Trophoblast cell (in vitro differentiated cells and primary cell): ENCODE measurements around the gene ADGRB3.

Experiments used
- DNase-seq, 2 donors: peaks; one replicate each; pipeline ENCODE4 v3.0.0-alpha.2; 2016
- H2AFZ ChIP-seq: 2 replicates; pipeline ENCODE4 v1.6.1; 2013; ENCODE audit warnings: low read length, moderate library complexity, mild to moderate bottlenecking; ENCODE audit not compliant: insufficient read depth, poor library complexity
- H2AK5ac ChIP-seq: 2 replicates; pipeline ENCODE4 v1.6.1; 2013; ENCODE audit warnings: mild to moderate bottlenecking, low read length
- H2BK120ac ChIP-seq: 2 replicates; pipeline ENCODE4 v1.6.1; 2013; ENCODE audit warnings: low read length, mild to moderate bottlenecking, moderate library complexity; ENCODE audit not compliant: insufficient read depth, poor library complexity
- H2BK12ac ChIP-seq: 2 replicates; pipeline ENCODE4 v1.6.1; 2013; ENCODE audit warnings: mild to moderate bottlenecking, low read length, moderate library complexity
- H2BK5ac ChIP-seq: 2 replicates; pipeline ENCODE4 v1.6.1; 2013; ENCODE audit warnings: low read length, low read depth, moderate library complexity, mild to moderate bottlenecking; ENCODE audit not compliant: poor library complexity
- H3K14ac ChIP-seq: 2 replicates; pipeline ENCODE4 v1.6.1; 2013; ENCODE audit warnings: mild to moderate bottlenecking, low read length
- H3K18ac ChIP-seq: 2 replicates; pipeline ENCODE4 v1.6.1; 2013; ENCODE audit warnings: mild to moderate bottlenecking, low read length
- H3K23ac ChIP-seq: 2 replicates; pipeline ENCODE4 v1.6.1; 2013; ENCODE audit warnings: low read length
- H3K27ac ChIP-seq: 2 replicates; pipeline ENCODE4 v1.5.1; 2013; ENCODE audit warnings: low read depth, mild to moderate bottlenecking, inconsistent platforms, low read length, moderate library complexity
- H3K27me3 ChIP-seq: 2 replicates; pipeline ENCODE4 v1.6.1; 2013; ENCODE audit warnings: inconsistent platforms, mild to moderate bottlenecking, low read length, moderate library complexity; ENCODE audit not compliant: insufficient read depth
- H3K36me3 ChIP-seq, 2 experiments: 1 replicate in 1 of 2; 2 replicates in 1 of 2; pipeline ENCODE4 v1.6.1; 2013; ENCODE audit warnings: low read length in 2 of 2, mild to moderate bottlenecking in 2 of 2, moderate library complexity in 1 of 2; ENCODE audit not compliant: insufficient read depth in 2 of 2, control insufficient read depth in 1 of 2
- H3K4ac ChIP-seq: 2 replicates; pipeline ENCODE4 v1.6.1; 2013; ENCODE audit warnings: low read depth, mild to moderate bottlenecking, low read length, moderate library complexity
- H3K4me1 ChIP-seq, 2 experiments: 1 replicate in 1 of 2; 2 replicates in 1 of 2; pipeline ENCODE4 v1.6.1; 2013; ENCODE audit warnings: low read length in 2 of 2, mild to moderate bottlenecking in 2 of 2, moderate library complexity in 1 of 2; ENCODE audit not compliant: insufficient read depth in 2 of 2, control insufficient read depth in 1 of 2
- H3K4me2 ChIP-seq: 2 replicates; pipeline ENCODE4 v1.6.1; 2013; ENCODE audit warnings: inconsistent platforms, mild to moderate bottlenecking, low read length, moderate library complexity
- H3K4me3 ChIP-seq: 2 replicates; pipeline ENCODE4 v1.5.1; 2013; ENCODE audit warnings: mild to moderate bottlenecking, low read depth, low read length, inconsistent platforms
- H3K79me1 ChIP-seq: one replicate; pipeline ENCODE4 v1.6.1; 2013; ENCODE audit warnings: low read length
- H3K79me2 ChIP-seq: 2 replicates; pipeline ENCODE4 v1.6.1; 2013; ENCODE audit warnings: low read length, mild to moderate bottlenecking; ENCODE audit not compliant: control insufficient read depth, insufficient read depth, poor library complexity
- H3K9ac ChIP-seq: 2 replicates; pipeline ENCODE4 v1.6.1; 2013; ENCODE audit warnings: mild to moderate bottlenecking, low read length
- H3K9me3 ChIP-seq: 2 replicates; pipeline ENCODE4 v1.6.1; 2013; ENCODE audit warnings: low read depth, mild to moderate bottlenecking, control low read depth, inconsistent platforms, low read length; ENCODE audit not compliant: insufficient read depth
- H4K12ac ChIP-seq: 2 replicates; pipeline ENCODE4 v1.6.1; 2013; ENCODE audit warnings: low read depth, mild to moderate bottlenecking, low read length, moderate library complexity
- H4K8ac ChIP-seq: 2 replicates; pipeline ENCODE4 v1.6.1; 2013; ENCODE audit warnings: low read depth, mild to moderate bottlenecking, low read length, moderate library complexity
- H4K91ac ChIP-seq: one replicate; pipeline ENCODE4 v1.6.1; 2013; ENCODE audit warnings: low read depth, mild to moderate bottlenecking, low read length, moderate library complexity
- WGBS: extraction: QIAGEN DNeasy Blood & Tissue Kit; methylation state at CpG from one replicate; pipeline ENCODE4 v1.1.7; 2013; ENCODE audit warnings: missing lambda C conversion rate; ENCODE audit not compliant: insufficient read length, insufficient coverage; ENCODE audit errors: extremely low coverage; 5-methylcytosine and 5-hydroxymethylcytosine counted together

ADGRB3 gene

GRCh38 chr6:69280858-69281257 lies 645.8 kb downstream of the ADGRB3 start:
- Histone ChIP-seq H3K9me3 (no peaks in the 10 kb centered on the region), H2BK120ac (no peak overlapping the region), H3K4me1 (no peaks in the 10 kb centered on the region), H2BK5ac (no peak overlapping the region), H3K4me2 (no peak overlapping the region), H3K4ac (no peak overlapping the region), H4K91ac (no peak overlapping the region), H3K27me3 (no peaks in the 10 kb centered on the region), H2BK12ac (no peak overlapping the region), H3K79me2 (no peaks in the 10 kb centered on the region), H3K4me3 (no peak overlapping the region), H4K12ac (no peak overlapping the region), H3K9ac (no peak overlapping the region), H3K23ac (no peak overlapping the region), H3K27ac (no peak overlapping the region), H2AFZ (no peak overlapping the region), H3K14ac (no peak overlapping the region), H3K18ac (no peak overlapping the region), H4K8ac (no peak overlapping the region), H3K36me3 (no peaks in the 10 kb centered on the region), H2AK5ac (no peak overlapping the region), H3K79me1 (no peaks in the 10 kb centered on the region)
- no CpG with 5 or more reads among the region's 1 CpG for WGBS
- no peak for DNase-seq

- no peaks in the 10 kb centered on the region for H3K27me3 ChIP-seq
- no peaks in the 10 kb centered on the region for H3K4me1 ChIP-seq
- no peak overlapping the region for H3K14ac ChIP-seq
- DNase-seq: no peak
- H2AK5ac ChIP-seq: no peak overlapping the region
- H3K18ac ChIP-seq: no peak overlapping the region
- no peaks in the 10 kb centered on the region for H3K9me3 ChIP-seq
- H4K91ac ChIP-seq: no peak overlapping the region
- no peak overlapping the region for H3K9ac ChIP-seq
- no peaks in the 10 kb centered on the region for H3K36me3 ChIP-seq
- H3K4me2 ChIP-seq: no peak overlapping the region
- H2AFZ ChIP-seq: no peak overlapping the region
- no peaks in the 10 kb centered on the region for H3K79me2 ChIP-seq
- no peak overlapping the region for H2BK12ac ChIP-seq
- H3K23ac ChIP-seq: no peak overlapping the region
- H3K4me3 ChIP-seq: no peak overlapping the region
- H2BK5ac ChIP-seq: no peak overlapping the region
- H4K8ac ChIP-seq: no peak overlapping the region
- no peak overlapping the region for H3K27ac ChIP-seq
- no peaks in the 10 kb centered on the region for H3K79me1 ChIP-seq
- no peak overlapping the region for H3K4ac ChIP-seq
- H4K12ac ChIP-seq: no peak overlapping the region
- WGBS: no CpG with 5 or more reads among the region's 7 CpGs
- no peak overlapping the region for H2BK120ac ChIP-seq
These were observed 649.2 kb downstream of the ADGRB3 start for GRCh38 chr6:69284176-69284730.

- no CpG with 5 or more reads among the region's 2 CpGs for WGBS
- H3K9me3 ChIP-seq: no peaks in the 10 kb centered on the region
- H3K4me2 ChIP-seq: no peak overlapping the region
These were observed 650.0 kb downstream of the ADGRB3 start for GRCh38 chr6:69285054-69285453.

GRCh38 chr6:69286331-69286730 lies 651.2 kb downstream of the ADGRB3 start:
- no peak overlapping the region for H3K9ac ChIP-seq

More at GRCh38 chr6:69285054-69285453, 650.0 kb downstream of the ADGRB3 start:
- no peak overlapping the region for H3K23ac ChIP-seq
- no peak overlapping the region for H2AK5ac ChIP-seq
- H3K36me3 ChIP-seq: no peaks in the 10 kb centered on the region
- H3K4ac ChIP-seq: no peak overlapping the region
- H4K91ac ChIP-seq: no peak overlapping the region
- H4K12ac ChIP-seq: no peak overlapping the region
- no peak overlapping the region for H3K14ac ChIP-seq
- H3K79me2 ChIP-seq: no peaks in the 10 kb centered on the region
- no peaks in the 10 kb centered on the region for H3K79me1 ChIP-seq
- no peak overlapping the region for H2AFZ ChIP-seq
- no peaks in the 10 kb centered on the region for H3K4me1 ChIP-seq
- no peak overlapping the region for H3K4me3 ChIP-seq
- no peak overlapping the region for H3K18ac ChIP-seq
- no peak overlapping the region for H2BK5ac ChIP-seq
- no peaks in the 10 kb centered on the region for H3K27me3 ChIP-seq
- no peak overlapping the region for H2BK12ac ChIP-seq
- no peak overlapping the region for H3K9ac ChIP-seq
- H3K27ac ChIP-seq: no peak overlapping the region
- DNase-seq: no peak
- no peak overlapping the region for H2BK120ac ChIP-seq
- no peak overlapping the region for H4K8ac ChIP-seq

More at GRCh38 chr6:69286331-69286730, 651.2 kb downstream of the ADGRB3 start:
- no peak overlapping the region for H3K4ac ChIP-seq
- no peaks in the 10 kb centered on the region for H3K79me2 ChIP-seq
- no peak overlapping the region for H2BK120ac ChIP-seq
- H2AK5ac ChIP-seq: no peak overlapping the region
- H3K18ac ChIP-seq: no peak overlapping the region
- H3K23ac ChIP-seq: no peak overlapping the region
- no peak overlapping the region for H2BK5ac ChIP-seq
- H4K8ac ChIP-seq: no peak overlapping the region
- H2BK12ac ChIP-seq: no peak overlapping the region
- H3K27ac ChIP-seq: no peak overlapping the region
- no peak overlapping the region for H3K4me2 ChIP-seq
- H3K36me3 ChIP-seq: no peaks in the 10 kb centered on the region
- no peak overlapping the region for H4K12ac ChIP-seq
- no peak for DNase-seq
- H3K9me3 ChIP-seq: no peaks in the 10 kb centered on the region
- no peaks in the 10 kb centered on the region for H3K79me1 ChIP-seq
- no peaks in the 10 kb centered on the region for H3K4me1 ChIP-seq
- H3K27me3 ChIP-seq: no peaks in the 10 kb centered on the region
- H3K14ac ChIP-seq: no peak overlapping the region
- H3K4me3 ChIP-seq: no peak overlapping the region
- H4K91ac ChIP-seq: no peak overlapping the region
- H2AFZ ChIP-seq: no peak overlapping the region
- WGBS: no CpG with 5 or more reads among the region's 2 CpGs
